ENCODE results near the gene LIN28A. TPM values are rescaled to one million over a fixed set of nuclear protein-coding genes. Genes with fewer than 3 reads are reported as not detected.

Gene LIN28A
- total and polyA plus RNA-seq, 2 experiments from 2014 or later, result 604 to 1,571 TPM

DNA sequence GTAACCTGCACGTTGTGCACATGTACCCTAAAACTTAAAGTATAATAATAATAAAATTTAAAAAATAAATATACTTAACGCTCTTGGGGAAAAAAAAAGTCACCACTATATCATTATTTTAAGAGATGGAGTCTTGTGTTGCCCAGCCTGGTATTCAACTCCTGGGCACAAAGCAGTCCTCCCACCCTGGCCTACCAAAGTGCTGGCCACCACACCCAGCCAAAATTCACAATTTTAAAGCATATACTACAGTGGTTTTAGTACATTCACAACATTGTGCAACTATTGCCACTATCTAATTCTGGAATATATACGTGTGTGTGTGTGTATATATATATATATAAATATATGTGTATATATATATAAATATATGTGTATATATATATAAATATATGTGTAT, 67.5 kb downstream of the LIN28A start:
- no peak overlapping the region for H3K4me3 Mint-ChIP-seq
- H4K20me1 ChIP-seq (replicated peaks; ENCODE audit: insufficient read depth), result peaks cover 26% of the 10 kb centered on the region
- no peaks in the 10 kb centered on the region for H3K27me3 ChIP-seq (ENCODE audit: insufficient read depth)
- peaks cover 41% of the 10 kb centered on the region for H3F3A ChIP-seq (replicated peaks; ENCODE audit: low read depth)
- ATAC-seq (no peak), DNase-seq (ENCODE audit: low spot score) (no peak)
- TF ChIP-seq ZNF114 (CRISPR knock-in tag; IDR thresholded peaks at IDR 0.05) (no peak), ETS1 (IDR thresholded peaks at IDR 0.05) (no peak), POLR2AphosphoS5 (IDR thresholded peaks at IDR 0.05; ENCODE audit: low read depth) (no peak), NANOG (IDR thresholded peaks at IDR 0.05; ENCODE audit: borderline replicate concordance) (no peak)
- TF ChIP-seq, protein P1, sequence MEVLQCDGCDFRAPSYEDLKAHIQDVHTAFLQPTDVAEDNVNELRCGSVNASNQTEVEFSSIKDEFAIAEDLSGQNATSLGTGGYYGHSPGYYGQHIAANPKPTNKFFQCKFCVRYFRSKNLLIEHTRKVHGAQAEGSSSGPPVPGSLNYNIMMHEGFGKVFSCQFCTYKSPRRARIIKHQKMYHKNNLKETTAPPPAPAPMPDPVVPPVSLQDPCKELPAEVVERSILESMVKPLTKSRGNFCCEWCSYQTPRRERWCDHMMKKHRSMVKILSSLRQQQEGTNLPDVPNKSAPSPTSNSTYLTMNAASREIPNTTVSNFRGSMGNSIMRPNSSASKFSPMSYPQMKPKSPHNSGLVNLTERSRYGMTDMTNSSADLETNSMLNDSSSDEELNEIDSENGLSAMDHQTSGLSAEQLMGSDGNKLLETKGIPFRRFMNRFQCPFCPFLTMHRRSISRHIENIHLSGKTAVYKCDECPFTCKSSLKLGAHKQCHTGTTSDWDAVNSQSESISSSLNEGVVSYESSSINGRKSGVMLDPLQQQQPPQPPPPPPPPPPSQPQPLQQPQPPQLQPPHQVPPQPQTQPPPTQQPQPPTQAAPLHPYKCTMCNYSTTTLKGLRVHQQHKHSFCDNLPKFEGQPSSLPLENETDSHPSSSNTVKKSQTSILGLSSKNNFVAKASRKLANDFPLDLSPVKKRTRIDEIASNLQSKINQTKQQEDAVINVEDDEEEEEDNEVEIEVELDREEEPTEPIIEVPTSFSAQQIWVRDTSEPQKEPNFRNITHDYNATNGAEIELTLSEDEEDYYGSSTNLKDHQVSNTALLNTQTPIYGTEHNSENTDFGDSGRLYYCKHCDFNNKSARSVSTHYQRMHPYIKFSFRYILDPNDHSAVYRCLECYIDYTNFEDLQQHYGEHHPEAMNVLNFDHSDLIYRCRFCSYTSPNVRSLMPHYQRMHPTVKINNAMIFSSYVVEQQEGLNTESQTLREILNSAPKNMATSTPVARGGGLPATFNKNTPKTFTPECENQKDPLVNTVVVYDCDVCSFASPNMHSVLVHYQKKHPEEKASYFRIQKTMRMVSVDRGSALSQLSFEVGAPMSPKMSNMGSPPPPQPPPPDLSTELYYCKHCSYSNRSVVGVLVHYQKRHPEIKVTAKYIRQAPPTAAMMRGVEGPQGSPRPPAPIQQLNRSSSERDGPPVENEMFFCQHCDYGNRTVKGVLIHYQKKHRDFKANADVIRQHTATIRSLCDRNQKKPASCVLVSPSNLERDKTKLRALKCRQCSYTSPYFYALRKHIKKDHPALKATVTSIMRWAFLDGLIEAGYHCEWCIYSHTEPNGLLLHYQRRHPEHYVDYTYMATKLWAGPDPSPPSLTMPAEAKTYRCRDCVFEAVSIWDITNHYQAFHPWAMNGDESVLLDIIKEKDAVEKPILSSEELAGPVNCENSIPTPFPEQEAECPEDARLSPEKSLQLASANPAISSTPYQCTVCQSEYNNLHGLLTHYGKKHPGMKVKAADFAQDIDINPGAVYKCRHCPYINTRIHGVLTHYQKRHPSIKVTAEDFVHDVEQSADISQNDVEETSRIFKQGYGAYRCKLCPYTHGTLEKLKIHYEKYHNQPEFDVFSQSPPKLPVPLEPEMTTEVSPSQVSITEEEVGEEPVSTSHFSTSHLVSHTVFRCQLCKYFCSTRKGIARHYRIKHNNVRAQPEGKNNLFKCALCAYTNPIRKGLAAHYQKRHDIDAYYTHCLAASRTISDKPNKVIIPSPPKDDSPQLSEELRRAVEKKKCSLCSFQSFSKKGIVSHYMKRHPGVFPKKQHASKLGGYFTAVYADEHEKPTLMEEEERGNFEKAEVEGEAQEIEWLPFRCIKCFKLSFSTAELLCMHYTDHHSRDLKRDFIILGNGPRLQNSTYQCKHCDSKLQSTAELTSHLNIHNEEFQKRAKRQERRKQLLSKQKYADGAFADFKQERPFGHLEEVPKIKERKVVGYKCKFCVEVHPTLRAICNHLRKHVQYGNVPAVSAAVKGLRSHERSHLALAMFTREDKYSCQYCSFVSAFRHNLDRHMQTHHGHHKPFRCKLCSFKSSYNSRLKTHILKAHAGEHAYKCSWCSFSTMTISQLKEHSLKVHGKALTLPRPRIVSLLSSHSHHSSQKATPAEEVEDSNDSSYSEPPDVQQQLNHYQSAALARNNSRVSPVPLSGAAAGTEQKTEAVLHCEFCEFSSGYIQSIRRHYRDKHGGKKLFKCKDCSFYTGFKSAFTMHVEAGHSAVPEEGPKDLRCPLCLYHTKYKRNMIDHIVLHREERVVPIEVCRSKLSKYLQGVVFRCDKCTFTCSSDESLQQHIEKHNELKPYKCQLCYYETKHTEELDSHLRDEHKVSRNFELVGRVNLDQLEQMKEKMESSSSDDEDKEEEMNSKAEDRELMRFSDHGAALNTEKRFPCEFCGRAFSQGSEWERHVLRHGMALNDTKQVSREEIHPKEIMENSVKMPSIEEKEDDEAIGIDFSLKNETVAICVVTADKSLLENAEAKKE (CRISPR knock-in tag; IDR thresholded peaks at IDR 0.05), result no peak
- TF ChIP-seq, protein P2, sequence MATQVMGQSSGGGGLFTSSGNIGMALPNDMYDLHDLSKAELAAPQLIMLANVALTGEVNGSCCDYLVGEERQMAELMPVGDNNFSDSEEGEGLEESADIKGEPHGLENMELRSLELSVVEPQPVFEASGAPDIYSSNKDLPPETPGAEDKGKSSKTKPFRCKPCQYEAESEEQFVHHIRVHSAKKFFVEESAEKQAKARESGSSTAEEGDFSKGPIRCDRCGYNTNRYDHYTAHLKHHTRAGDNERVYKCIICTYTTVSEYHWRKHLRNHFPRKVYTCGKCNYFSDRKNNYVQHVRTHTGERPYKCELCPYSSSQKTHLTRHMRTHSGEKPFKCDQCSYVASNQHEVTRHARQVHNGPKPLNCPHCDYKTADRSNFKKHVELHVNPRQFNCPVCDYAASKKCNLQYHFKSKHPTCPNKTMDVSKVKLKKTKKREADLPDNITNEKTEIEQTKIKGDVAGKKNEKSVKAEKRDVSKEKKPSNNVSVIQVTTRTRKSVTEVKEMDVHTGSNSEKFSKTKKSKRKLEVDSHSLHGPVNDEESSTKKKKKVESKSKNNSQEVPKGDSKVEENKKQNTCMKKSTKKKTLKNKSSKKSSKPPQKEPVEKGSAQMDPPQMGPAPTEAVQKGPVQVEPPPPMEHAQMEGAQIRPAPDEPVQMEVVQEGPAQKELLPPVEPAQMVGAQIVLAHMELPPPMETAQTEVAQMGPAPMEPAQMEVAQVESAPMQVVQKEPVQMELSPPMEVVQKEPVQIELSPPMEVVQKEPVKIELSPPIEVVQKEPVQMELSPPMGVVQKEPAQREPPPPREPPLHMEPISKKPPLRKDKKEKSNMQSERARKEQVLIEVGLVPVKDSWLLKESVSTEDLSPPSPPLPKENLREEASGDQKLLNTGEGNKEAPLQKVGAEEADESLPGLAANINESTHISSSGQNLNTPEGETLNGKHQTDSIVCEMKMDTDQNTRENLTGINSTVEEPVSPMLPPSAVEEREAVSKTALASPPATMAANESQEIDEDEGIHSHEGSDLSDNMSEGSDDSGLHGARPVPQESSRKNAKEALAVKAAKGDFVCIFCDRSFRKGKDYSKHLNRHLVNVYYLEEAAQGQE (IDR thresholded peaks at IDR 0.05; ENCODE audit: unreplicated experiment), result no peak
- TF ChIP-seq, protein P3, sequence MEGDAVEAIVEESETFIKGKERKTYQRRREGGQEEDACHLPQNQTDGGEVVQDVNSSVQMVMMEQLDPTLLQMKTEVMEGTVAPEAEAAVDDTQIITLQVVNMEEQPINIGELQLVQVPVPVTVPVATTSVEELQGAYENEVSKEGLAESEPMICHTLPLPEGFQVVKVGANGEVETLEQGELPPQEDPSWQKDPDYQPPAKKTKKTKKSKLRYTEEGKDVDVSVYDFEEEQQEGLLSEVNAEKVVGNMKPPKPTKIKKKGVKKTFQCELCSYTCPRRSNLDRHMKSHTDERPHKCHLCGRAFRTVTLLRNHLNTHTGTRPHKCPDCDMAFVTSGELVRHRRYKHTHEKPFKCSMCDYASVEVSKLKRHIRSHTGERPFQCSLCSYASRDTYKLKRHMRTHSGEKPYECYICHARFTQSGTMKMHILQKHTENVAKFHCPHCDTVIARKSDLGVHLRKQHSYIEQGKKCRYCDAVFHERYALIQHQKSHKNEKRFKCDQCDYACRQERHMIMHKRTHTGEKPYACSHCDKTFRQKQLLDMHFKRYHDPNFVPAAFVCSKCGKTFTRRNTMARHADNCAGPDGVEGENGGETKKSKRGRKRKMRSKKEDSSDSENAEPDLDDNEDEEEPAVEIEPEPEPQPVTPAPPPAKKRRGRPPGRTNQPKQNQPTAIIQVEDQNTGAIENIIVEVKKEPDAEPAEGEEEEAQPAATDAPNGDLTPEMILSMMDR (conservative IDR thresholded peaks at IDR 0.05; ENCODE audit: low read depth in 2 of 2), result no peak
- peaks cover 9% of the 10 kb centered on the region for H3K4me1 ChIP-seq (ENCODE audit: insufficient read depth)
- H3K9me2 ChIP-seq (ENCODE audit: insufficient read depth), result no peaks in the 10 kb centered on the region
- peaks cover 53% of the 10 kb centered on the region for H3K36me3 Mint-ChIP-seq (ENCODE audit: low read depth)
- H3K9me3 Mint-ChIP-seq, result peaks cover 3% of the 10 kb centered on the region; the same call in 1 of the 3 replicates
- no peak overlapping the region for H2AFZ ChIP-seq
- H3K36me3 ChIP-seq (ENCODE audit: insufficient read depth), result peaks cover 44% of the 10 kb centered on the region
- H3K27ac Mint-ChIP-seq, result no peak overlapping the region
- H3K27ac ChIP-seq (ENCODE audit: low read depth), result no peak overlapping the region
- H3K4me3 ChIP-seq, result no peak overlapping the region
- no peak overlapping the region for H3K4me2 ChIP-seq
- peaks cover 22% of the 10 kb centered on the region for H3K79me2 ChIP-seq (replicated peaks; ENCODE audit: insufficient read depth)
- H3K4me1 Mint-ChIP-seq, result peaks cover 22% of the 10 kb centered on the region
- peaks cover 9% of the 10 kb centered on the region for H3K27me3 Mint-ChIP-seq (ENCODE audit: insufficient read depth, low read depth, poor library complexity)

Measured in GM23338 (cell line).